M059J (cell line): Measurements from ENCODE around the gene TXNRD2. TPM values are rescaled to one million over a fixed set of nuclear protein-coding genes. Genes with fewer than 3 reads are reported as not detected.

Experiments
- DNase-seq: peaks from one replicate; pipeline ENCODE4 v3.0.0-alpha.2; 2012; ENCODE audit warnings: low read depth
- total RNA-seq: library from RNA; depleted of rRNA; stranded (reverse); fragments of >200 nt; shearing (Covaris generic); gene quantifications from 2 replicates; pipeline ENCODE4 v1.2.3, GENCODE V29; 2014

The TXNRD2 gene
- total RNA-seq, 1 experiment from 2014 or later, result 21.8 TPM

DNA sequence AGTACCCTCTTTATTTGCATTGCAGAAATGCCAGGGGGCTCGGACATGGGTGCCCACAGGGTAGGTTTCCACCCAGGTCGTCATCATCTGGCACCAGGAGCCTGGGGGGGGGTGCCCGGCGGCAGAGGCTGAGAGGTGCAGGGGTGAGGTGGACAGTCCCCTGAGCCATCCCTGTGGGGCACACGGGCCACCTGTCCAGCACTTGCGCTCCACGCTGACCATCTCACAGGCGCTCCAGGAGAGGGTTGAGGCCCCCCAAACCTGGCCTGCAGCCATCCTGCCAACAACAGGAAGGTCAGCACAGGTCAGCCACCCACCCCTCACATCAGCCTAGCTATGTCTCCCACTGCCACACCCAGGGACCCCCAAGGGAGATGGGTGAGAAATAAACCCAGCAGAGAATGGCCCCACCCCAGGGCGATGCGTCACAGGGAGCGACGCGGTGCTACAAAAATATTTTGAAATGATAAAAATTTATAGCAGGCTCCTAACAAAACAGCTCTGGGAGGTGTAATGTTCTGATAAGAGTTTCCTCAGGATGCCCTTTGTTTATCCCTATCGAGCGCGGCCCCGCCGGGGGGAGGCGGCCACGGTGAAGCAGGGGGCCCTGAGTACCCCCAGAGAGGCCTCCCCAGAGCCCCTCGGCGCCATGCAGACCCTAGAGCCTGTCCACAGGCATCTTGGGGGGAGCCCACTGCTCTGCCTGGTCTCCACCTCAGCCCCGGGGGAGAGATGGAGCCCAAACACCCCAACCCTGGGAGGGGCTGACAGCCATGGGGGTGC lies 65.9 kb downstream of the TXNRD2 start:
- DNase-seq, result no peak

DNA sequence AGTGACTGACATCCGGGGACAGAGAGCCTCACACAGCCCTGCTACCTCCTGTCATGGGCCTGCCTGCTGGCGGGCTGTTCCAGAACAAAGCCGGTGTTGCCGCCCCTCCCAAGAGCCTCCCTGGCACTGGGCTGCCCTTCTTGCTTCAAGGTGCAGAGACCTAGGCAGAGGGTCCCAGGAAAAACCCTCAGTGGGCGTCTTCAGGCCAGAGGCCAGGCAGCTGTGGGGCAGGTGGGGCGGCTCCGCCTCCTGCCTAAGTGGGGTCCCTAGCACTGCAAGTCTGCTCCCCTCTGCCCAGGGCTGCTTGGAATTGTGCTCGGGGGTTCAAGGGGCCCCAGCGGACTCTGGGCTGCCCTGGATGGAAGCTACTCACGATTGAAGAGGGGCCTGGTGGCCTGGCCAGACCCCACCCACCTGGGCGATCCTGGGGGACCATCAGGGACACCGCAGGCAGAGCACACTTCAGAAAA lies 66.5 kb downstream of the TXNRD2 start:
- DNase-seq, result no peak

GRCh38 chr22:19874307-19875060 lies 67.1 kb downstream of the TXNRD2 start:
- DNase-seq, result no peak

DNA sequence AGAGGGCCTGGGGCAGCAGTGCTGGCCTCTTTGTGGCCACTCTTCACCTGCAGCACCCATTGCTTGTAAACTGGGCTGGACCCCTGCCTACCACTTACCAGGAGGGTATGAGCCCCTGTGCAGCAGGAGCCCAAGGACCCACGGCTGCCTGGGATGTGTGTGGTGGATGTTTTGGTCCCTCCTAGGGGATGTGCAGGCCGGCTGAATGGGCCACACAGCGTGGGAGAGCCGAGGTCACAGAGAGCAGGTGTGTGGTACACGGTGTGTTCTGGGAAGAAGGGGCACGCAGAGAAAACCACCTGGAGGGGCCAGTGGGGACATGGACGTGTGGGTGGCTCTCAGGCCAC lies 67.7 kb downstream of the TXNRD2 start:
- DNase-seq, result no peak

DNA sequence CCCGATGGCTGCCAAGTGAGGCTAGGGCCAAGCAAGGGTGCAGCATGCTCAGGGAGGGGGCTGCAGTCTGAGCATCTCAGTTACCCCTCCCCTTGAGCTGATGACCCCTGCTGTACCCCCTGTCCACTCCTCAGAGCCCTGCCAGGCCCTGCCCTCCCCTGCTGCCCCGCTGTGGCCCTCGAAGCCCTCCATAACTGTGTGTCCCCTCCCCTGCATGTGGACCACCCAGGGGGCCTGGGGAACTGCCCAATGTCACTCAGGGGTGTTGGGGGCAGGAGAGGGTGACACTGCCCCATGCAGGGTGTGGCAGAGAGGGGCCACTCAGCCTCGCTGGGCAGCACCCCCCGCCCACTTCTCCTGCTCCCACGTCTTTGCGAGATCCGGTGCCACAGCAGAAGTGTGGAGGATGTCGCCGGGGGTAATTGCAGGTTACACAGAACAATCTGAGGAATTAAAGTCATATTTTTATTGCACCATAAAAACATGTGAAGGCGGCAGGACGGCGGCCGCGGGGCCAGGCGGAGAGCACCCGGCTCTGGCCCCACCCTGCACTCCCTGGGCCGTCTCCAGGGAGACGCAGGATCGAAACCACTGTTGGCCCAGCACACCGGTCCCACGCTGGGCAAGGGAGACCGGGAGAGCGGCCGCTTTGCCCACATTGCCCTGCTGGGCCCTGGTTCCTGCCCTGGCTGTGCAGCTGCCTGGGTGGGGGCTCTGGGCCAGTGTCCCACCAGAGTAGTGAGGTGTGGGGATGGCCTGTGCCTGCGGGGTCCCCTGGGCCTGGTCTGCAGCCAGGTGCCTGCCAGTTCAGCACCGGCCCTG lies 68.3 kb downstream of the TXNRD2 start:
- no peak for DNase-seq

- DNase-seq, result no peak
Observed at GRCh38 chr22:19872779-19873137, 68.9 kb downstream of the TXNRD2 start.

DNA sequence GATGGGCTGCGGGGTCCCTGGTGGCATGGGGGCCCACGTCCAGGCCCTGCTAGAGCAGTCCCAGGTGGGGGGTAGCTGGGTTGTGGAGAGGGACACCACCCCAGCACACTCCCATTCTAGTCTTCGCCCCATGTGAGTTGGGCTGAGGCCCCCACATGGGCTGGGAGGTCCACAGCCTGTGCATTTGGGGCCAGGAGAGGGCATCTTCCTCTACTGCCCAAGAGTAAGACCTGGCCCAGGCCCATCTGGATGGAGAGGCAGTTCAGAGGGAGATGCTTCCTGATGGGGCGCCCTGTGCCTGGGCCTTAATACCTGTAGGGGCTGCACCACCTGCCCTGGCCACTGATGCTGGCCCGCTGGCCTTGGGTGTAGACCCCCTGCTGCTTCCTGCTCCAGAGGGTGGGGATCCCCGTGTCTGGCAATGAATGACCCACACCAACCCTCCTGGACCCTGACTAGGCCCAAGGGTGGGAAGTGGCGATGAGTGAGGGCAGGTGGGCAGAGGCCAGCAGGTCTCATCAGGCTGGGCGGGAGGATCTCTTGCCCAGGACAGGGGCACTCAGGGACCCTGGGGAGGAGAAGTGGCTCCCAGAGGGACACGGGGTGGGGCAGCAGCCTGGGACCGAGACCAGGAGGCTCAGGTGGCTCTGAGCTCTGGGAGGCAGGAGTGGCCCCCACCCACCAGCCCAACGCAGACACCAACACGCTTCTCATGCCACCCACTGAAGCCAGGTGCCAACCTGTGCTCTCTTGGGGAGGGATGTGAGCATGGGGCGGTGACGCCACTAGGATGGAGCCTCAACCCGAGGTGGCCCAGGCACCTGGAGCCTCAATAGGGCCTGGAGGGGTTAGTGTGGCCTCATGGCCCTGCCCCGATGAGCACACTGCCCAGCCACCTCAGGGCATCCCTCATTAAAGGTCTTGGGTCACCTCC lies 69.5 kb downstream of the TXNRD2 start:
- DNase-seq, result no peak

DNA sequence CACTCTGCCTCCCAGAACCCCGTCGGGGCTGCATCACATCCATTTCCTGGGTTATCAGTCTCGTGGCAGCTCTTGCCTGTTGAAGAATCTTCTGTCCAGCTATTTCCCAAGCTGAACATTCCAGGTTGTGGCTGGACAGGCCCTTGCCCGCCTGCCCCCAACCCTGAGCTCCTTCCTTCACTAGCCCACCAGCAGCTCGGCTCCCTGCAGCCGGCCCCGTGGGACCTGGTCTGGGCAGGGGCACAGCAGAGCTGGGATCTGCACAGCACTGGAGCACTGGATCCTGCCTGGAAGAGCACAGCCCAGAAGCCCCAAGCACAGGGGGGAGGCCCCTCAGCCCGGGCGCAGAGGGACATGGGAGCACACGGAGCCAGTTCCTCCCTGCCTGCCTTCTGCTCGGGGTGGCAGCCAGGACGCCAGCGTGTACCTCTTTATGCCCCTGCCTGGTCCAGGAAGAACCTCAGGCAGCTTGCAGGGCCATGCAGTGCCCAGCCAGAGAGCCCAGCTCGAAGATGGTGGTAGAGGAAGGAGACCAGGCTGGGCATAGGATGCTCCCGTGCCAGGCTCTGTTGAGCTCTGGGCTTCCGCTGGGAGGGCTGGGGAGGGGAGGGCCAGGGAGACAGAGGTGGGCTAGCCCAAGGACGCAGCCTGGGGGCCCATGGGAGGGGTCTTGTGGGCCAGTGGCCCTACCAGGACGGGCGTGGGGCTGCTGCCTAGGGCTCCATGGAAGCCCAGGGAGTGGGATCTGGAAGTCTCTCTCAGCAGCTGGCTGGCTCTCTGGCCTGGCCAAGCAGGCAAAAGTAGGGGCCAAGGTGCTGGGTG lies 70.4 kb downstream of the TXNRD2 start:
- no peak for DNase-seq

DNA sequence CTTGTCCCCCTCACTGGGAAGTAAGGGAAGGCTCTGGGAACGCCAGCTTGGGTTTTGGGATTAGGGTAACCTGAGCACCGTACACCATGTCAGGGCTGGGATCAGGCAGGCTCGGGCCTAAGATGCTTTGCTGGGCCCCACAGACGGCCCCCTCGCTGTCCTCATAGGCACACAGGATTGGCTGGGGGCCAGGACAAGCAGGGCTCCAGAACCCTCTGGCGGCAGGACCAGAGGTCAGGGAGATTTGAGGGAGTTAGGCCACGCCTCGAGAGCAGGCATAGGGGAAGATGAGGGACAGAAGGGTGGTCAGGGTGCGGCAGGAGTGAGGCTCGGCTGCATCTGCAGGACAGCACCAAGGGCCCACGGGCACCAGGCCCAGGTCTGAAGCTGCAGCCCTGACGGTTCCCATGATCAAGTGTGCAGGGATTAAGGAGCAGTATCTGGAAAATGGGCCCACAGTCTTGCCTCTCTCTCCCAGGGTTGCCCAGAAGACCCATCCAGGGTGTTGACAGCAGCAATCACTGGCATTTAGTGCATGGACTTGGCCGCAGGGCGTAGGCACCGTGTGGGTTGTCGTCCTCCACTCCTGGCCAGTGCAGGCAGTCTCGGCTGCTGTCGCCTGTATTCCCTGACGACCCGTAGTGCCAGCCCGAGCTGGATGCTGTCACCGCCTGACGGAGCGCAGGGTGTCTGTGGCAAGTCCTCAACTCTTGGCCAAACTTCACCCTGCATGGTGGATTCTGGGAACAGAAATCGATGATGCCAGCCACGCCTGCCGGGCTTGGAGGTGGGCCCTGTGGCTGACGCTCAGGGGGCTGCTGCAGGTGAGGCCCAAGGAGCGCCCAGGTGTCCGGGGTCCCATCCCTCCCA lies 71.2 kb downstream of the TXNRD2 start:
- DNase-seq, result no peak

DNA sequence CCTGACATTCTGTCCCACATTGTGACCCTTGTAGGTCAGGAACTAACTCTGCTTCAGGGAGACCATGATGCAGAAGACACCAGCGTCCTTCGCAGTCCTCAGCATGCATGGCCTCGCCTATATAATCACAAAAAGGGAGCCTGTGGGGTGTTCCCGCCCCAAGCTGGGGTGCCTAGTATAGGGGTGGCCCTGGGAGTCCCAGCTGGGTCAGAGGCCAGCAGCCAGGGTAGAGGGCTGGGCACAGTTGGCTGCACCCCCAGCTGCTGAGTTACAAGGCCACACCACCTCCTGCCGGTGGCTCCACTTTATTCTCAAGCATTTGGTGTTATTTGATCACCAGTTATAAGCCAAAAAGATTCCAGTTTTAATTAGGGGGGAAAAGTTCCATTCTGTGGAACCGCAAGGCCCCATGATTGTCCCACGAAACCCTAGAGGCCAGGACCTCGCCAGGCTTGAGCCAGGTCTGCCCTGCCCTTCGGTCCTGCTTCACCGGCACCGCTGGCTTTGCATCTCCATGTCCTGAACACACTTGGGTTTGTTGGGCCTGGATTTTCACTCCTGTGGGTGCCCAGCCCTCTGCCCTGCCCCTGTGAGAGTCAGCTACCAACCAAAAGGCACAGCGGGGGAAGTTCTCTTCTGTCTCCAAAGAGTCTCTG lies 72.0 kb downstream of the TXNRD2 start:
- DNase-seq, result no peak

GRCh38 chr22:19868773-19869471 lies 72.7 kb downstream of the TXNRD2 start:
- no peak for DNase-seq

DNA sequence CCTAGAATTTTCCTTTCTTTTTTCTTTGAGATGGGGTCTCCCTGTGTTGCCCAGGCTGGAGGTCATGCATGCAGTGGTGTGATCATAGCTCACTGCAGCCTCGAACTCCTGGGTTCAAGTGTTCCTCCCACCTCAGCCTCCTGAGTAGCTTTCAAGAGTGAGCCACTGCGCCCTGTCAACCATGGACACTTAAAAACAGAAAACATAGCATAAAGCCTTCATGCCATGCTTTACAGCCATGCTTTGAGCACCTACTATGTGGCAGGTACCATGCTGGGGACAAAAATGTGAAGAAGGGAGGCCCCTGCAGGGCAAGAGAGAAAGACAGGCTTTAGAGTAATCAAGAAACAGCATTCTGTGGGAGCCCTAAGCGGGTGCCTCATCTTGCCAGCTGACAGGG lies 73.3 kb downstream of the TXNRD2 start:
- no peak for DNase-seq

DNA sequence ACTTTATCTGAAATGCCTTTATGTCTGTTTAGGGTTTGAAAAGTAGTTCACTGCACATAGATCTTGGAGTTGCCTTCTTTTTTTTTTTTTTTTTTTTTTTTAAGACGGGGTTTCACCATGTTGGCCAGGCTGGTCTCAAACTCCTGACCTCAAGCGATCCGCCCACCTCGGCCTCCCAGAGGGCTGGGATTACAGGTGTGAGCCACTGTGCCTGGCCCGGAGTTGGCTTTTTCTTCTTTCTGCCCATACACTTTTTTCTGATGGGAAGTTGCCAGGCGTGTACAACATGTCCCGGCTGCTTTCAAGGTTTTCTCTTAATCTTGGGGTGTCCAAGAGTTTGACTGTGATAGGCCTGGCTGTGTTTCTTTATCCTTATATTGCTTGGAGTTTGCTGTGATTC lies 74.0 kb downstream of the TXNRD2 start:
- DNase-seq, result no peak

- no peak for DNase-seq
Observed at GRCh38 chr22:19866665-19867009, 75.0 kb downstream of the TXNRD2 start.

DNA sequence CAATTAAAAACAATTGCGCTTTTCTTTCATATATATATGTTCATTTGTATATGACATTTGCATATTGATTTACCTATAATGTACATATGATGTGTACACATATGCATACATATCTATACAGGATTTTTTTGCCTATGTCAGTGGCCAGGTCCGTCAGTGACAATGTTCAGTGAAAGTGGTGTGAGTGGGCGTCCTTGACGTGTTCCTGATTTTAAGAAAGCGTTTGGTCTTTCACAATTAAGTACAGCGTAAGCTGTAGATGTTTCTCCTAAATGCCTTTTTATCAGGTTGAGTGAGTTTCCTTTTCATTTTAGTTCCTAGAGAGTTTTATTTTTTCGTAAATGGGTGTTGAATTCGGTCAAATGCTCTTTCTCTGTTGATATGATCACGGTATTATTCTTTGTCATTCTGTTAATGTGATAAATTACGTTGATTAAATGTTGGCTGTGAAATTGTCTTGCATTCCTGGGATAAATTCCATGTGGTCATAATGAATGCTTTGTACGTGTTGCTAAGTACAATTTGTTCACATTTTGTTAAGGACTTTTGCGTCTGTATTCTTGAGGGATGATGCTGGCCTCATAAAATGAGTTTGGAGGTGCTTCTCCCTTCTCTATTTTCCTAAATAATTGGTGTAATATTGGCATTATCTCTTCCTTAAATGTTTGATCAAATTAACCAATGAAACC lies 76.3 kb downstream of the TXNRD2 start:
- no peak for DNase-seq

- DNase-seq, result no peak
Observed at GRCh38 chr22:19864538-19865106, 77.0 kb downstream of the TXNRD2 start.

GRCh38 chr22:19863571-19863970 lies 78.0 kb downstream of the TXNRD2 start:
- no peak for DNase-seq
